ENCODE measurements around the gene PODXL. TPM values are rescaled to one million over a fixed set of nuclear protein-coding genes. Genes with fewer than 3 reads are reported as not detected.

The PODXL gene
- total and polyA plus RNA-seq, 2 experiments from 2014 or later, result 24.1 to 58.5 TPM

GRCh38 chr7:131563918-131564317, 7.5 kb upstream of the PODXL start:
- DNase-seq (ENCODE audit: low read depth in 1 of 2, low spot score in 1 of 2), result no peak
- no peak overlapping the region for H3K27ac ChIP-seq
- no peaks in the 10 kb centered on the region for H3K27me3 ChIP-seq
- no peaks in the 10 kb centered on the region for H3K9me3 ChIP-seq (ENCODE audit: low read depth)
- H3K36me3 ChIP-seq, result no peaks in the 10 kb centered on the region
- TF ChIP-seq CTCF (IDR thresholded peaks at IDR 0.05; ENCODE audit: low read depth, low read length), result no peak
- peaks cover 3% of the 10 kb centered on the region for H3K4me1 ChIP-seq (ENCODE audit: low read depth)
- H3K4me3 ChIP-seq, result no peak overlapping the region

- H3K36me3 ChIP-seq, result no peaks in the 10 kb centered on the region
- DNase-seq (ENCODE audit: low read depth in 1 of 2, low spot score in 1 of 2), result no peak
- no peak for TF ChIP-seq CTCF (IDR thresholded peaks at IDR 0.05; ENCODE audit: low read depth, low read length)
- peaks cover 5% of the 10 kb centered on the region for H3K4me1 ChIP-seq (ENCODE audit: low read depth)
- no peak overlapping the region for H3K4me3 ChIP-seq
- H3K27ac ChIP-seq, result no peak overlapping the region
- no peaks in the 10 kb centered on the region for H3K27me3 ChIP-seq
- H3K9me3 ChIP-seq (ENCODE audit: low read depth), result no peaks in the 10 kb centered on the region
These were observed 6.5 kb upstream of the PODXL start for GRCh38 chr7:131562941-131563340.

- no peaks in the 10 kb centered on the region for H3K27me3 ChIP-seq
- H3K4me1 ChIP-seq (ENCODE audit: low read depth), result peaks cover 22% of the 10 kb centered on the region
- H3K27ac ChIP-seq, result no peak overlapping the region
- DNase-seq (ENCODE audit: low read depth in 1 of 2, low spot score in 1 of 2), result no peak
- H3K36me3 ChIP-seq, result no peaks in the 10 kb centered on the region
- no peaks in the 10 kb centered on the region for H3K9me3 ChIP-seq (ENCODE audit: low read depth)
- no peak for TF ChIP-seq CTCF (IDR thresholded peaks at IDR 0.05; ENCODE audit: low read depth, low read length)
- H3K4me3 ChIP-seq, result no peak overlapping the region
These were observed 3.6 kb upstream of the PODXL start for GRCh38 chr7:131560061-131560460.

- peak in 1 of 2 donors; percentile 49 for DNase-seq (ENCODE audit: low read depth in 1 of 2, low spot score in 1 of 2)
- TF ChIP-seq CTCF (IDR thresholded peaks at IDR 0.05; ENCODE audit: low read depth, low read length), result no peak
These were observed 1.4 kb upstream of the PODXL start for GRCh38 chr7:131557652-131558385.

GRCh38 chr7:131556909-131557651, 652 bp upstream of the PODXL start:
- Histone ChIP-seq H3K4me3 (peak overlapping the region; percentile 82), H3K27me3 (no peaks in the 10 kb centered on the region), H3K4me1 (ENCODE audit: low read depth) (peaks cover 24% of the 10 kb centered on the region), H3K9me3 (ENCODE audit: low read depth) (no peaks in the 10 kb centered on the region), H3K27ac (peak overlapping the region; percentile 80), H3K36me3 (no peaks in the 10 kb centered on the region)
- no peak for TF ChIP-seq CTCF (IDR thresholded peaks at IDR 0.05; ENCODE audit: low read depth, low read length)
- no peak for DNase-seq (ENCODE audit: low read depth in 1 of 2, low spot score in 1 of 2)

More at GRCh38 chr7:131557652-131558385, 1.4 kb upstream of the PODXL start:
- no peak overlapping the region for H3K27ac ChIP-seq
- no peaks in the 10 kb centered on the region for H3K36me3 ChIP-seq
- H3K27me3 ChIP-seq, result no peaks in the 10 kb centered on the region
- H3K9me3 ChIP-seq (ENCODE audit: low read depth), result no peaks in the 10 kb centered on the region
- peak overlapping the region; percentile 82 for H3K4me3 ChIP-seq
- peaks cover 24% of the 10 kb centered on the region for H3K4me1 ChIP-seq (ENCODE audit: low read depth)
